Measurements from ENCODE around the gene HSPA1B. TPM values are rescaled to one million over a fixed set of nuclear protein-coding genes. Genes with fewer than 3 reads are reported as not detected.
"Not testable (repeated sequence)": the region's sequence is repeated elsewhere in the genome, so short reads cannot be mapped to it uniquely, and the experiment has no call there.

HSPA1B gene
- polyA plus RNA-seq, 1 donor from 2014 or later = 120 TPM

- Histone ChIP-seq H3K9ac (ENCODE audit: low read length) (no peak overlapping the region), H3K9me3 (ENCODE audit: low read length) (no peaks in the 10 kb centered on the region), H3K36me3 (ENCODE audit: insufficient read depth, low read length) (no peaks in the 10 kb centered on the region), H3K4me3 (ENCODE audit: low read length) (peak overlapping the region; percentile 90), H3K4me2 (ENCODE audit: low read length) (no peak overlapping the region), H3K27ac (ENCODE audit: low read length) (no peak overlapping the region), H4K20me1 (ENCODE audit: insufficient read depth) (no peaks in the 10 kb centered on the region), H3F3A (ENCODE audit: insufficient read depth, low read length, poor library complexity, severe bottlenecking) (no peaks in the 10 kb centered on the region), H3K9me2 (ENCODE audit: insufficient read depth, low read length) (no peaks in the 10 kb centered on the region), H3K79me2 (replicated peaks; ENCODE audit: insufficient read depth, low read length) (peaks cover 8% of the 10 kb centered on the region), H3K27me3 (ENCODE audit: insufficient read depth, low read depth, low read length) (no peaks in the 10 kb centered on the region), H2AFZ (ENCODE audit: low read depth, low read length) (no peak overlapping the region)
- TF ChIP-seq MXI1 (conservative IDR thresholded peaks at IDR 0.05; ENCODE audit: poor library complexity, severe bottlenecking) (no peak), EP300 (conservative IDR thresholded peaks at IDR 0.05; ENCODE audit: poor library complexity, severe bottlenecking) (no peak), EZH2 (IDR thresholded peaks at IDR 0.05; ENCODE audit: borderline replicate concordance, insufficient read depth, low read length, poor library complexity, severe bottlenecking) (no peak), CTCF (IDR thresholded peaks at IDR 0.05; ENCODE audit: poor library complexity, severe bottlenecking) (no peak), POLR2AphosphoS5 (IDR thresholded peaks at IDR 0.05) (no peak), TAF1 (IDR thresholded peaks at IDR 0.05; ENCODE audit: low read depth) (no peak)
Observed at GRCh38 chr6:31864818-31865204, 37.3 kb downstream of the HSPA1B start.

GRCh38 chr6:31865205-31866118 is 37.9 kb downstream of the HSPA1B start:
- H3K9ac ChIP-seq (ENCODE audit: low read length) = no peak overlapping the region
- no peak overlapping the region for H3K4me3 ChIP-seq (ENCODE audit: low read length)
- no peak overlapping the region for H3K4me2 ChIP-seq (ENCODE audit: low read length)
- no peaks in the 10 kb centered on the region for H3K36me3 ChIP-seq (ENCODE audit: insufficient read depth, low read length)
- H3K9me2 ChIP-seq (ENCODE audit: insufficient read depth, low read length) = no peaks in the 10 kb centered on the region
- H3K27me3 ChIP-seq (ENCODE audit: insufficient read depth, low read depth, low read length) = no peaks in the 10 kb centered on the region
- no peaks in the 10 kb centered on the region for H3K9me3 ChIP-seq (ENCODE audit: low read length)
- H3F3A ChIP-seq (ENCODE audit: insufficient read depth, low read length, poor library complexity, severe bottlenecking) = no peaks in the 10 kb centered on the region
- TF ChIP-seq EZH2 (IDR thresholded peaks at IDR 0.05; ENCODE audit: borderline replicate concordance, insufficient read depth, low read length, poor library complexity, severe bottlenecking) (no peak), EP300 (conservative IDR thresholded peaks at IDR 0.05; ENCODE audit: poor library complexity, severe bottlenecking) (no peak), SMC3 (conservative IDR thresholded peaks at IDR 0.05; ENCODE audit: poor library complexity) (no peak), CTCF (IDR thresholded peaks at IDR 0.05; ENCODE audit: poor library complexity, severe bottlenecking) (no peak), TAF1 (IDR thresholded peaks at IDR 0.05; ENCODE audit: low read depth) (no peak), RAD21 (conservative IDR thresholded peaks at IDR 0.05) (no peak), POLR2AphosphoS5 (IDR thresholded peaks at IDR 0.05) (no peak), MXI1 (conservative IDR thresholded peaks at IDR 0.05; ENCODE audit: poor library complexity, severe bottlenecking) (no peak), REST (IDR thresholded peaks at IDR 0.05; ENCODE audit: borderline replicate concordance) (no peak)
- H2AFZ ChIP-seq (ENCODE audit: low read depth, low read length) = no peak overlapping the region
- no peak overlapping the region for H3K27ac ChIP-seq (ENCODE audit: low read length)
- H4K20me1 ChIP-seq (ENCODE audit: insufficient read depth) = no peaks in the 10 kb centered on the region
- H3K79me2 ChIP-seq (replicated peaks; ENCODE audit: insufficient read depth, low read length) = peaks cover 8% of the 10 kb centered on the region

GRCh38 chr6:31868658-31868971 is 41.1 kb downstream of the HSPA1B start:
- H3F3A ChIP-seq (ENCODE audit: insufficient read depth, low read length, poor library complexity, severe bottlenecking); H4K20me1 ChIP-seq (ENCODE audit: insufficient read depth); H3K79me2 ChIP-seq (replicated peaks; ENCODE audit: insufficient read depth, low read length); H3K36me3 ChIP-seq (ENCODE audit: insufficient read depth, low read length); H3K9me2 ChIP-seq (ENCODE audit: insufficient read depth, low read length); H3K4me3 ChIP-seq (ENCODE audit: low read length); H2AFZ ChIP-seq (ENCODE audit: low read depth, low read length); H3K9ac ChIP-seq (ENCODE audit: low read length); H3K27me3 ChIP-seq (ENCODE audit: insufficient read depth, low read depth, low read length); H3K4me2 ChIP-seq (ENCODE audit: low read length); H3K9me3 ChIP-seq (ENCODE audit: low read length); H3K27ac ChIP-seq (ENCODE audit: low read length): not testable (repeated sequence)

Measured in neural cell (in vitro differentiated cells).